G401 (cell line): ENCODE data around the gene SF3A2. TPM values are rescaled to one million over a fixed set of nuclear protein-coding genes. Genes with fewer than 3 reads are reported as not detected.

Experiments used
- DNase-seq: peaks from one replicate; pipeline ENCODE4 v3.0.0-alpha.2; 2015; ENCODE audit warnings: low spot score
- in situ Hi-C: cut with HindIII; loops from 2 replicates; pipeline ENCODE4 v1.10.0; 2016; ENCODE audit warnings: low sequenced_read_pairs, mixed read lengths
- total RNA-seq: library from RNA; depleted of rRNA; stranded (reverse); fragments of >200 nt; shearing (Covaris generic); gene quantifications from 2 replicates; pipeline ENCODE4 v1.2.3, GENCODE V29; 2014

SF3A2 gene
- total RNA-seq, 1 experiment from 2014 or later = 21.9 TPM

GRCh38 chr19:2266183-2266993 lies 29.8 kb downstream of the SF3A2 start:
- DNase-seq = peak; percentile 83
- in situ Hi-C loops = no loop called here

- in situ Hi-C loops = no loop called here
- no peak for DNase-seq
These were observed 31.8 kb downstream of the SF3A2 start for GRCh38 chr19:2268480-2268830.

GRCh38 chr19:2268861-2269243 lies 32.2 kb downstream of the SF3A2 start:
- in situ Hi-C loops = no loop called here
- no peak for DNase-seq

- in situ Hi-C loops = no loop called here
- DNase-seq = peak; percentile 97
These were observed 32.9 kb downstream of the SF3A2 start for GRCh38 chr19:2269244-2270156.

GRCh38 chr19:2270157-2270422 lies 33.5 kb downstream of the SF3A2 start:
- in situ Hi-C loops = no loop called here
- no peak for DNase-seq

- peak; percentile 47 for DNase-seq
- in situ Hi-C loops = no loop called here
These were observed 34.0 kb downstream of the SF3A2 start for GRCh38 chr19:2270423-2271233.

GRCh38 chr19:2271234-2272103 lies 34.8 kb downstream of the SF3A2 start:
- in situ Hi-C loops = no loop called here
- peak; percentile 38 for DNase-seq

- peak; percentile 63 for DNase-seq
- in situ Hi-C loops = no loop called here
These were observed 36.9 kb downstream of the SF3A2 start for GRCh38 chr19:2273356-2274184.

GRCh38 chr19:2274185-2274711 lies 37.6 kb downstream of the SF3A2 start:
- no peak for DNase-seq
- in situ Hi-C loops = no loop called here

GRCh38 chr19:2274931-2275535 lies 38.4 kb downstream of the SF3A2 start:
- peak; percentile 80 for DNase-seq
- in situ Hi-C loops = no loop called here

GRCh38 chr19:2275588-2276428 lies 39.2 kb downstream of the SF3A2 start:
- DNase-seq = no peak
- in situ Hi-C loops = no loop called here

GRCh38 chr19:2276429-2276986 lies 39.9 kb downstream of the SF3A2 start:
- no peak for DNase-seq
- in situ Hi-C loops = no loop called here

GRCh38 chr19:2277138-2277537 lies 40.5 kb downstream of the SF3A2 start:
- in situ Hi-C loops = no loop called here
- DNase-seq = no peak

- in situ Hi-C loops = no loop called here
- DNase-seq = no peak
These were observed 42.0 kb downstream of the SF3A2 start for GRCh38 chr19:2278459-2279158.

GRCh38 chr19:2280633-2281264 lies 44.1 kb downstream of the SF3A2 start:
- in situ Hi-C loops = no loop called here
- DNase-seq = no peak
